K562 (cell line): ENCODE measurements around the gene SDR42E2. TPM values are rescaled to one million over a fixed set of nuclear protein-coding genes. Genes with fewer than 3 reads are reported as not detected.

Source experiments
- ADNP ChIP-seq: fragments of 200-800 bp; sonication (Bioruptor generic); IDR thresholded peaks from 2 replicates; pipeline ENCODE4 v1.6.1; 2016; ENCODE audit warnings: missing genetic modification characterization, missing compliant biosample characterization
- ATF7 ChIP-seq: fragments of 450-650 bp; IDR thresholded peaks from 2 replicates; pipeline ENCODE4 v1.7.1; 2014; ENCODE audit warnings: mild to moderate bottlenecking, moderate library complexity
- CBX3 ChIP-seq, 2 experiments: IDR thresholded peaks; 1 replicate in 1 of 2; 2 replicates in 1 of 2; pipeline ENCODE4 v1.6.1; 2012; ENCODE audit warnings: inconsistent platforms in 2 of 2, low read length in 2 of 2, borderline replicate concordance in 1 of 2, control low read depth in 1 of 2
- COPS2 ChIP-seq: fragments of 450-650 bp; conservative IDR thresholded peaks from 2 replicates; pipeline ENCODE4 v1.6.1; 2016; ENCODE audit warnings: mild to moderate bottlenecking, moderate library complexity
- CREB3L1 ChIP-seq: fragments of 450-650 bp; IDR thresholded peaks from 2 replicates; pipeline ENCODE4 v1.6.1; 2014; ENCODE audit warnings: low read depth, mild to moderate bottlenecking, moderate library complexity, borderline replicate concordance
- E2F3 ChIP-seq: fragments of 250-450 bp; sonication (Bioruptor Pico); IDR thresholded peaks from 2 replicates; pipeline ENCODE4 v1.4.0; 2020; ENCODE audit warnings: mild to moderate bottlenecking
- EP400 ChIP-seq: fragments of 450-650 bp; IDR thresholded peaks from 2 replicates; pipeline ENCODE4 v1.6.1; 2017; ENCODE audit warnings: antibody characterized with exemption, mild to moderate bottlenecking, moderate library complexity
- HBP1 ChIP-seq: fragments of 450-650 bp; formaldehyde crosslinking; IDR thresholded peaks from 2 replicates; pipeline ENCODE4 v1.4.0; 2022; ENCODE audit warnings: missing genetic modification characterization
- HLTF ChIP-seq: fragments of 450-650 bp; IDR thresholded peaks from 2 replicates; pipeline ENCODE4 v1.6.1; 2016
- KLF1 ChIP-seq: fragments of 450-650 bp; IDR thresholded peaks from 2 replicates; pipeline ENCODE4 v1.6.1; 2016; ENCODE audit warnings: missing genetic modification characterization, missing compliant biosample characterization
- MECOM ChIP-seq: fragments of 250-450 bp; sonication (Bioruptor Pico); IDR thresholded peaks from 2 replicates; pipeline ENCODE4 v1.8.0; 2022; ENCODE audit warnings: inconsistent platforms
- MIER1 ChIP-seq: fragments of 450-650 bp; IDR thresholded peaks from 2 replicates; pipeline ENCODE4 v1.6.1; 2016; ENCODE audit warnings: antibody characterized with exemption, mild to moderate bottlenecking, low read depth
- NCOA4 ChIP-seq: fragments of 450-650 bp; IDR thresholded peaks from 2 replicates; pipeline ENCODE4 v1.6.1; 2018; ENCODE audit warnings: mild to moderate bottlenecking; ENCODE audit not compliant: partially characterized antibody
- POLR2AphosphoS5 ChIP-seq: IDR thresholded peaks from 2 replicates; pipeline ENCODE4 v1.6.1; 2011; ENCODE audit warnings: mild to moderate bottlenecking, low read depth, low read length, moderate library complexity; ENCODE audit not compliant: control insufficient read depth, insufficient read depth
- PPARD ChIP-seq: fragments of 250-450 bp; sonication (Bioruptor Pico); IDR thresholded peaks from 2 replicates; pipeline ENCODE4 v1.8.0; 2022; ENCODE audit warnings: inconsistent platforms, mild to moderate bottlenecking, moderate library complexity
- RFX1 ChIP-seq: fragments of 450-650 bp; IDR thresholded peaks from 2 replicates; pipeline ENCODE4 v1.6.1; 2016; ENCODE audit warnings: mild to moderate bottlenecking, moderate library complexity
- SMARCA5 ChIP-seq: fragments of 450-650 bp; IDR thresholded peaks from 2 replicates; pipeline ENCODE4 v1.6.1; 2016
- SMARCE1 ChIP-seq: fragments of 450-650 bp; IDR thresholded peaks from 2 replicates; pipeline ENCODE4 v1.7.1; 2016; ENCODE audit warnings: mild to moderate bottlenecking
- SOX6 ChIP-seq: fragments of 450-650 bp; IDR thresholded peaks from 2 replicates; pipeline ENCODE4 v1.6.1; 2014; ENCODE audit warnings: mild to moderate bottlenecking
- SRF ChIP-seq, 2 experiments: fragments of 250-450, 450-650 bp in 1 of 2; sonication (Bioruptor Pico) in 1 of 2; sonication (generic) in 1 of 2; formaldehyde crosslinking; IDR thresholded peaks; 2 replicates each; pipeline versions ENCODE4 v1.5.0 to v1.5.1; 2020 to 2022; ENCODE audit warnings: mild to moderate bottlenecking in 1 of 2, missing genetic modification reagents in 1 of 2
- TAF1 ChIP-seq: IDR thresholded peaks from 2 replicates; pipeline ENCODE4 v1.6.1; 2011; ENCODE audit warnings: mild to moderate bottlenecking, low read length, moderate library complexity; ENCODE audit not compliant: insufficient read depth, control insufficient read depth, severe bottlenecking; ENCODE audit errors: extremely low read depth
- TBL1XR1 ChIP-seq, 2 experiments: IDR thresholded peaks; 2 replicates each; pipeline ENCODE4 v1.6.1; 2012; ENCODE audit warnings: improper control_type of control experiment in 2 of 2, low read length in 2 of 2, mild to moderate bottlenecking in 1 of 2
- TEAD4 ChIP-seq, 2 experiments: sonication (generic) in 1 of 2; formaldehyde crosslinking in 1 of 2; IDR thresholded peaks; 2 replicates each; pipeline versions ENCODE4 v1.6.1 to v1.8.0; 2012 to 2022; ENCODE audit warnings: borderline replicate concordance in 1 of 2, inconsistent platforms in 1 of 2, low read length in 1 of 2, mild to moderate bottlenecking in 1 of 2, missing genetic modification reagents in 1 of 2
- TOE1 ChIP-seq, 2 experiments: fragments of 450-650 bp in 1 of 2; sonication (generic) in 1 of 2; formaldehyde crosslinking in 1 of 2; IDR thresholded peaks; 2 replicates each; pipeline versions ENCODE4 v1.7.1 to v1.8.0; 2016 to 2022; ENCODE audit warnings: borderline replicate concordance in 2 of 2, mild to moderate bottlenecking in 2 of 2, antibody characterized with exemption in 1 of 2, inconsistent platforms in 1 of 2, low read depth in 1 of 2, missing genetic modification reagents in 1 of 2, moderate library complexity in 1 of 2
- polyA plus RNA-seq, 8 experiments: library from polyadenylated mRNA; depleted of rRNA in 4 of 8; stranded (reverse) in 5 of 8; unstranded in 3 of 8; fragments of >200 nt; fragmentation: Nextera tagmentation in 2 of 8; fragmentation: Illumina TruSeq in 1 of 8; extraction: Ambion mirVana in 2 of 8; extraction: Trizol in 1 of 8; gene quantifications; 2 replicates each; pipeline versions ENCODE4 v1.2.1 to v1.2.3, GENCODE V29; 2011 to 2014; ENCODE audit warnings: inconsistent platforms in 1 of 8, missing spikeins in 1 of 8
- total RNA-seq, 7 experiments: library from RNA; depleted of rRNA in 6 of 7; stranded (reverse); fragments of >200 nt in 6 of 7; fragmentation: Illumina TruSeq in 2 of 7; extraction: Trizol in 2 of 7; gene quantifications; 2 replicates each; pipeline versions ENCODE4 v1.2.1 to v1.2.3, GENCODE V29; 2011 to 2021; ENCODE audit warnings: low replicate concordance in 1 of 7

The SDR42E2 gene
- total and polyA plus RNA-seq, 9 of the 15 experiments (the other 6 are each of a cell fraction or from before 2014, with no cell fraction given), result 0.03 to 0.07 (median 0.04) TPM; not detected in 4

GRCh38 chr16:22195695-22196558, 33.6 kb downstream of the SDR42E2 start (continued):
- TF ChIP-seq TOE1 (IDR thresholded peaks at IDR 0.05; ENCODE audit: borderline replicate concordance) (no peak), TOE1 (CRISPR knock-in tag; IDR thresholded peaks at IDR 0.05; ENCODE audit: borderline replicate concordance, low read depth) (0 out of 2 replicates have a peak, but pooled peaks have one; percentile 56), MIER1 (no peak), COPS2 (no peak), SOX6 (0 out of 2 replicates have a peak, but pooled peaks have one; percentile 8), TBL1XR1 (IDR thresholded peaks at IDR 0.05; ENCODE audit: low read length in 2 of 2) (peak; percentile 45 to 99; a peak in 3 of 4 replicates), NCOA4 (peak; percentile 53), CREB3L1 (peak; percentile 17; the same call in 1 of the 2 replicates), ATF7 (peak; percentile 41; the same call in 1 of the 2 replicates), CBX3 (IDR thresholded peaks at IDR 0.05; ENCODE audit: borderline replicate concordance in 1 of 2, low read length in 2 of 2) (peak in 1 of 2 experiments; percentile 73; a peak in 1 of 3 replicates), EP400 (peak; percentile 42), ADNP (tag) (peak; percentile 97), RFX1 (peak; percentile 26; the same call in 1 of the 2 replicates), HBP1 (CRISPR knock-in tag) (no peak), HLTF (0 out of 2 replicates have a peak, but pooled peaks have one; percentile 42), PPARD (CRISPR knock-in tag) (no peak), E2F3 (no peak), MECOM (CRISPR knock-in tag) (no peak), TAF1 (peak; percentile 16), TEAD4 (IDR thresholded peaks at IDR 0.05; ENCODE audit: low read length) (peak; percentile 81), TEAD4 (CRISPR knock-in tag; IDR thresholded peaks at IDR 0.05; ENCODE audit: borderline replicate concordance) (no peak), SRF (CRISPR knock-in tag; IDR thresholded peaks at IDR 0.05) (peak in 1 of 2 experiments; percentile 59; a peak in 1 of 4 replicates), SMARCE1 (peak; percentile 24; the same call in 1 of the 2 replicates), SMARCA5 (peak; percentile 71), POLR2AphosphoS5 (0 out of 2 replicates have a peak, but pooled peaks have one; percentile 26), KLF1 (tag) (peak; percentile 93)
